ENCODE results near the gene LRRC27. TPM values are rescaled to one million over a fixed set of nuclear protein-coding genes. Genes with fewer than 3 reads are reported as not detected.
"Not testable (repeated sequence)": the region's sequence is repeated elsewhere in the genome, so short reads cannot be mapped to it uniquely, and the experiment has no call there.

The LRRC27 gene
- total and polyA plus RNA-seq, 12 donors, result 6.5 to 17.6 (median 9.9) TPM

- no peak overlapping the region for H3K4me3 ChIP-seq
- H3K9me3 ChIP-seq (replicated peaks in 1 of 3), result peaks cover 0 to 5% (median 0%) of the 10 kb centered on the region in 3 donors
- WGBS, 4 donors, result 59 to 69% (median 62%) methylated on average over 5 to 16 of the region's 16 CpGs
- no peak for TF ChIP-seq CTCF (IDR thresholded peaks at IDR 0.05)
- TF ChIP-seq POLR2A (IDR thresholded peaks at IDR 0.05), result no peak
- H3K36me3 ChIP-seq (replicated peaks in 1 of 2), result no peaks in the 10 kb centered on the region
- no peak overlapping the region for H3K27ac ChIP-seq
- no peaks in the 10 kb centered on the region for H3K4me1 ChIP-seq (replicated peaks in 1 of 2)
- DNase-seq, result peak in 2 of 7 donors; percentile 11 to 72
- H3K27me3 ChIP-seq, result no peaks in the 10 kb centered on the region
- intact Hi-C loops (cut with DNase I), result no loop called here
These were observed 38.7 kb upstream of the LRRC27 start for GRCh38 chr10:132293201-132293812.

GRCh38 chr10:132293813-132294520 is 38.0 kb upstream of the LRRC27 start:
- peak in 2 of 7 donors; percentile 2 to 6 for DNase-seq
- Histone ChIP-seq H3K27me3 (no peaks in the 10 kb centered on the region), H3K36me3 (replicated peaks in 1 of 2) (no peaks in the 10 kb centered on the region), H3K9me3 (replicated peaks in 1 of 3) (peaks cover 0 to under 1% (median 0%) of the 10 kb centered on the region in 3 donors), H3K4me3 (no peak overlapping the region), H3K27ac (no peak overlapping the region), H3K4me1 (replicated peaks in 1 of 2) (no peaks in the 10 kb centered on the region)
- TF ChIP-seq POLR2A (IDR thresholded peaks at IDR 0.05) (no peak), CTCF (IDR thresholded peaks at IDR 0.05) (no peak)
- 79 to 85% (median 82%) methylated on average over 25 of the region's 25 CpGs for WGBS, 4 donors
- intact Hi-C loops (cut with DNase I), result no loop called here

- Histone ChIP-seq H3K4me1 (replicated peaks in 1 of 2) (no peaks in the 10 kb centered on the region), H3K9me3 (replicated peaks in 1 of 3) (no peaks in the 10 kb centered on the region), H3K4me3 (no peak overlapping the region), H3K27me3 (no peaks in the 10 kb centered on the region), H3K36me3 (replicated peaks in 1 of 2) (no peaks in the 10 kb centered on the region), H3K27ac (no peak overlapping the region)
- intact Hi-C loops (cut with DNase I), result no loop called here
- 78 to 91% (median 83%) methylated on average over 15 to 23 of the region's 23 CpGs for WGBS, 4 donors
- peak in 2 of 7 donors; percentile 5 to 7 for DNase-seq
- TF ChIP-seq POLR2A (IDR thresholded peaks at IDR 0.05), result no peak
- TF ChIP-seq CTCF (IDR thresholded peaks at IDR 0.05), result no peak
These were observed 37.3 kb upstream of the LRRC27 start for GRCh38 chr10:132294561-132295318.

- H3K36me3 ChIP-seq (replicated peaks in 1 of 2); H3K27me3 ChIP-seq; intact Hi-C loops (cut with DNase I); H3K4me1 ChIP-seq (replicated peaks in 1 of 2); H3K4me3 ChIP-seq; H3K9me3 ChIP-seq (replicated peaks in 1 of 3); H3K27ac ChIP-seq: not testable (repeated sequence)
- WGBS, 4 donors, result 87 to 95% (median 94%) methylated on average over 23 of the region's 23 CpGs
- DNase-seq, result peak in 1 of 7 donors; percentile 7
These were observed 36.5 kb upstream of the LRRC27 start for GRCh38 chr10:132295481-132295880.

Data from adrenal gland (tissue), 12 donors.